ENCODE results near the gene SIPA1L3. TPM values are rescaled to one million over a fixed set of nuclear protein-coding genes. Genes with fewer than 3 reads are reported as not detected.

The SIPA1L3 gene
- total and polyA plus RNA-seq, 2 of the 13 experiments (the other 11 are each of a cell fraction or from before 2014, with no cell fraction given): 5.5 to 7.7 TPM

DNA sequence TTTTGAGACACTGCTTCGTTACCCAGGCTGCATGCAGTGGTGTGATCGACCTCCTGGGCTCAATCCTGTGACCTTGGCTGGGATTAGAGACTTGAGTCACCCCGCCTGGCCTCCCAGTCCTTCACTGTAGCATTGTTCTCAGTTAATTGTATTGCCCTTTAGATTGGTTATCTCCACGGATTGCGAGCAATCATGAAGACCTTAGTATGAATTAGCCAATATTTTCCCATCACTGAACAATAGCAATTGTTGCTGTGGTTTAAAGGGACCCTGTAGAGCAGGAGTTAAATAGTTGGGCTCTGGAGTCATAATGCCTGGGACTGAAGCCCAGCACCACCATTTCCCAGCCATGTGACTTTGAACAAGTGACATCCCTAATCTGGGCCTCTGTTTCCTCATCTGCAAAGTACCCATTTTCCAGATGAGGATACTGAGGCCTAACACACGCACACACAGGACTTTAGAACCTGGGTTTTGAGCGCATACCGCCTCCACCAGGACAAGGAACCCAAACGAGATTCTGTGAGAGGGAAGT is 340.8 kb downstream of the SIPA1L3 start (continued):
- TF ChIP-seq ZFYVE20 (CRISPR knock-in tag; IDR thresholded peaks at IDR 0.05; ENCODE audit: borderline replicate concordance, low read depth) (no peak), TEAD3 (CRISPR knock-in tag; optimal IDR thresholded peaks at IDR 0.05; ENCODE audit: borderline replicate concordance) (peak; percentile 18), DNMT3B (CRISPR knock-in tag; conservative IDR thresholded peaks at IDR 0.05) (no peak), YEATS2 (CRISPR knock-in tag; IDR thresholded peaks at IDR 0.05; ENCODE audit: borderline replicate concordance) (0 out of 2 replicates have a peak, but pooled peaks have one; percentile 20), ZNF780A (CRISPR knock-in tag; IDR thresholded peaks at IDR 0.05) (no peak), FOSL2 (CRISPR knock-in tag; IDR thresholded peaks at IDR 0.05) (peak; percentile 83), HHEX (CRISPR knock-in tag; IDR thresholded peaks at IDR 0.05) (peak; percentile 95), RCOR2 (CRISPR knock-in tag; IDR thresholded peaks at IDR 0.05) (peak; percentile 82), PAX8 (CRISPR knock-in tag; IDR thresholded peaks at IDR 0.05; ENCODE audit: borderline replicate concordance) (no peak), RXRB (CRISPR knock-in tag; IDR thresholded peaks at IDR 0.05; ENCODE audit: borderline replicate concordance) (peak; percentile 31; the same call in 1 of the 2 replicates), SOX6 (IDR thresholded peaks at IDR 0.05) (peak; percentile 93; the same call in 1 of the 2 replicates), SOX6 (CRISPR knock-in tag; IDR thresholded peaks at IDR 0.05) (peak; percentile 94), EP300 (IDR thresholded peaks at IDR 0.05; ENCODE audit: low read depth in 2 of 2, low read length in 2 of 2) (peak in 1 of 2 experiments; percentile 28; a peak in 1 of 4 replicates), EP300 (CRISPR knock-in tag; IDR thresholded peaks at IDR 0.05; ENCODE audit: borderline replicate concordance) (no peak), ZNF317 (CRISPR knock-in tag; IDR thresholded peaks at IDR 0.05) (no peak)
- TF ChIP-seq, protein P1, sequence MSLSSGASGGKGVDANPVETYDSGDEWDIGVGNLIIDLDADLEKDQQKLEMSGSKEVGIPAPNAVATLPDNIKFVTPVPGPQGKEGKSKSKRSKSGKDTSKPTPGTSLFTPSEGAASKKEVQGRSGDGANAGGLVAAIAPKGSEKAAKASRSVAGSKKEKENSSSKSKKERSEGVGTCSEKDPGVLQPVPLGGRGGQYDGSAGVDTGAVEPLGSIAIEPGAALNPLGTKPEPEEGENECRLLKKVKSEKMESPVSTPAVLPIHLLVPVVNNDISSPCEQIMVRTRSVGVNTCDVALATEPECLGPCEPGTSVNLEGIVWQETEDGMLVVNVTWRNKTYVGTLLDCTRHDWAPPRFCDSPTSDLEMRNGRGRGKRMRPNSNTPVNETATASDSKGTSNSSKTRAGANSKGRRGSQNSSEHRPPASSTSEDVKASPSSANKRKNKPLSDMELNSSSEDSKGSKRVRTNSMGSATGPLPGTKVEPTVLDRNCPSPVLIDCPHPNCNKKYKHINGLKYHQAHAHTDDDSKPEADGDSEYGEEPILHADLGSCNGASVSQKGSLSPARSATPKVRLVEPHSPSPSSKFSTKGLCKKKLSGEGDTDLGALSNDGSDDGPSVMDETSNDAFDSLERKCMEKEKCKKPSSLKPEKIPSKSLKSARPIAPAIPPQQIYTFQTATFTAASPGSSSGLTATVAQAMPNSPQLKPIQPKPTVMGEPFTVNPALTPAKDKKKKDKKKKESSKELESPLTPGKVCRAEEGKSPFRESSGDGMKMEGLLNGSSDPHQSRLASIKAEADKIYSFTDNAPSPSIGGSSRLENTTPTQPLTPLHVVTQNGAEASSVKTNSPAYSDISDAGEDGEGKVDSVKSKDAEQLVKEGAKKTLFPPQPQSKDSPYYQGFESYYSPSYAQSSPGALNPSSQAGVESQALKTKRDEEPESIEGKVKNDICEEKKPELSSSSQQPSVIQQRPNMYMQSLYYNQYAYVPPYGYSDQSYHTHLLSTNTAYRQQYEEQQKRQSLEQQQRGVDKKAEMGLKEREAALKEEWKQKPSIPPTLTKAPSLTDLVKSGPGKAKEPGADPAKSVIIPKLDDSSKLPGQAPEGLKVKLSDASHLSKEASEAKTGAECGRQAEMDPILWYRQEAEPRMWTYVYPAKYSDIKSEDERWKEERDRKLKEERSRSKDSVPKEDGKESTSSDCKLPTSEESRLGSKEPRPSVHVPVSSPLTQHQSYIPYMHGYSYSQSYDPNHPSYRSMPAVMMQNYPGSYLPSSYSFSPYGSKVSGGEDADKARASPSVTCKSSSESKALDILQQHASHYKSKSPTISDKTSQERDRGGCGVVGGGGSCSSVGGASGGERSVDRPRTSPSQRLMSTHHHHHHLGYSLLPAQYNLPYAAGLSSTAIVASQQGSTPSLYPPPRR (CRISPR knock-in tag; IDR thresholded peaks at IDR 0.05; ENCODE audit: borderline replicate concordance): peak; percentile 64; the same call in 1 of the 2 replicates
- TF ChIP-seq, protein P2, sequence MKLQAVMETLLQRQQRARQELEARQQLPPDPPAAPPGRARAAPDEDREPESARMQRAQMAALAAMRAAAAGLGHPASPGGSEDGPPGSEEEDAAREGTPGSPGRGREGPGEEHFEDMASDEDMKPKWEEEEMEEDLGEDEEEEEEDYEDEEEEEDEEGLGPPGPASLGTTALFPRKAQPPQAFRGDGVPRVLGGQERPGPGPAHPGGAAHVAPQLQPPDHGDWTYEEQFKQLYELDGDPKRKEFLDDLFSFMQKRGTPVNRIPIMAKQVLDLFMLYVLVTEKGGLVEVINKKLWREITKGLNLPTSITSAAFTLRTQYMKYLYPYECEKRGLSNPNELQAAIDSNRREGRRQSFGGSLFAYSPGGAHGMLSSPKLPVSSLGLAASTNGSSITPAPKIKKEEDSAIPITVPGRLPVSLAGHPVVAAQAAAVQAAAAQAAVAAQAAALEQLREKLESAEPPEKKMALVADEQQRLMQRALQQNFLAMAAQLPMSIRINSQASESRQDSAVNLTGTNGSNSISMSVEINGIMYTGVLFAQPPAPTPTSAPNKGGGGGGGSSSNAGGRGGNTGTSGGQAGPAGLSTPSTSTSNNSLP (IDR thresholded peaks at IDR 0.05; ENCODE audit: low read depth, low read length): peak; percentile 48; the same call in 1 of the 2 replicates
- TF ChIP-seq, protein P3, sequence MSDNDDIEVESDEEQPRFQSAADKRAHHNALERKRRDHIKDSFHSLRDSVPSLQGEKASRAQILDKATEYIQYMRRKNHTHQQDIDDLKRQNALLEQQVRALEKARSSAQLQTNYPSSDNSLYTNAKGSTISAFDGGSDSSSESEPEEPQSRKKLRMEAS (IDR thresholded peaks at IDR 0.05): 0 out of 2 replicates have a peak, but pooled peaks have one; percentile 13
